Gastroesophageal sphincter (tissue), 4 donors: ENCODE measurements around the gene LRRFIP1. TPM values are rescaled to one million over a fixed set of nuclear protein-coding genes. Genes with fewer than 3 reads are reported as not detected.

ENCODE experiments used
- ATAC-seq: fragments of 150-250 bp; one replicate; pipeline ENCODE4 v1.9.1; 2016; ENCODE audit warnings: mild to moderate bottlenecking, moderate library complexity
- H3K27ac ChIP-seq, 4 donors: fragments of 200-600 bp; sonication (generic) in 3 of 4; 1 replicate in 3 of 4; 2 replicates in 1 of 4; pipeline ENCODE4 v1.5.1; 2016 to 2019
- H3K27me3 ChIP-seq: fragments of 200-600 bp; sonication (generic); one replicate; pipeline ENCODE4 v1.5.1; 2019
- H3K36me3 ChIP-seq, 2 donors: fragments of 200-600 bp; sonication (generic); one replicate each; pipeline ENCODE4 v1.5.1; 2019; ENCODE audit warnings: control low read depth in 1 of 2
- H3K4me1 ChIP-seq, 3 donors: fragments of 200-600 bp; sonication (generic); 1 replicate in 2 of 3; 2 replicates in 1 of 3; pipeline ENCODE4 v1.5.1; 2016 to 2019; ENCODE audit warnings: control low read depth in 2 of 3
- H3K4me3 ChIP-seq, 2 donors: fragments of 200-600 bp; sonication (generic); one replicate each; pipeline ENCODE4 v1.5.1; 2019; ENCODE audit warnings: mild to moderate bottlenecking in 1 of 2, moderate library complexity in 1 of 2
- H3K9me3 ChIP-seq, 3 donors: fragments of 200-600 bp; sonication (generic); one replicate each; pipeline ENCODE4 v1.5.1; 2017 to 2019; ENCODE audit warnings: control low read depth in 2 of 3
- EP300 ChIP-seq: sonication (generic); formaldehyde crosslinking; IDR thresholded peaks from one replicate; pipeline ENCODE4 v1.6.1; 2017; ENCODE audit warnings: antibody characterized with exemption, mild to moderate bottlenecking
- POLR2A ChIP-seq, 2 donors: fragments of 450-650 bp; IDR thresholded peaks; one replicate each; pipeline ENCODE4 v1.6.1; 2017; ENCODE audit warnings: antibody characterized with exemption in 2 of 2, mild to moderate bottlenecking in 2 of 2, moderate library complexity in 1 of 2
- POLR2AphosphoS5 ChIP-seq: sonication (generic); formaldehyde crosslinking; IDR thresholded peaks from one replicate; pipeline ENCODE4 v1.6.1; 2017; ENCODE audit warnings: antibody characterized with exemption
- WGBS, 2 donors: methylation state at CpG; one replicate each; pipeline ENCODE4 v1.1.5; 2018; ENCODE audit warnings: low coverage in 1 of 2; 5-methylcytosine and 5-hydroxymethylcytosine counted together
- total RNA-seq, 4 donors: library from RNA; depleted of rRNA; stranded (reverse); fragments of >200 nt; gene quantifications; one replicate each; pipeline ENCODE4 v1.1.0, GENCODE V29; 2016
- TF ChIP-seq, protein P1 (sequence below), 4 experiments: fragments of 200-600 bp in 2 of 4; fragments of 450-650 bp in 2 of 4; sonication (generic) in 1 of 4; IDR thresholded peaks; one replicate each; pipeline ENCODE4 v1.5.1; 2017 to 2019; ENCODE audit warnings: antibody characterized with exemption in 4 of 4, mild to moderate bottlenecking in 2 of 4, moderate library complexity in 2 of 4

Gene LRRFIP1
- total RNA-seq, 4 donors from 2014 or later = 164 to 225 (median 179) TPM

DNA sequence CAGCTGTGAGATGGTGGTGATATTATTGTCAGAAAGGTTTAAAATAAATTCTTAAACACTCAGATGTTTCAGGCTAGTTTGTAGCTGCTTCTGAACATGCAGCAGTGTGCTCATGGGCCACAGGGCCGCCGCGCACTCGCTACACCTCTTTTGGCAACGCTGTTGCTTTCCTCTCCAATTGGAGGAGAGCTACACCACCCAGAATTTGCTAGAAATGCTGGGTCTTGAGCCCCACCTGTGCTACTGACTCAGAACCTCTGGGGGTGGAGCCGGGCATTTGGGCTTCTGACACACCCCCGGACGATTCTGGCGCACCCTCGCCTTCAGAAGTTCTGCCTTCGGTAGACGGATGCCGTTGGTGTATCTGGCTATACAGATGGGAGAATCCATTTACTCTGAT is 15.7 kb downstream of the LRRFIP1 start:
- Histone ChIP-seq H3K9me3 (no peaks in the 10 kb centered on the region), H3K27me3 (no peaks in the 10 kb centered on the region), H3K4me1 (no peaks in the 10 kb centered on the region), H3K36me3 (peaks cover 0 to 20% of the 10 kb centered on the region in 2 donors), H3K27ac (no peak overlapping the region), H3K4me3 (no peak overlapping the region)
- WGBS, 2 donors = 89 to 100% methylated on average over 6 to 7 of the region's 13 CpGs
- TF ChIP-seq EP300 = no peak
- TF ChIP-seq POLR2A (IDR thresholded peaks at IDR 0.05) = no peak
- TF ChIP-seq, protein P1, sequence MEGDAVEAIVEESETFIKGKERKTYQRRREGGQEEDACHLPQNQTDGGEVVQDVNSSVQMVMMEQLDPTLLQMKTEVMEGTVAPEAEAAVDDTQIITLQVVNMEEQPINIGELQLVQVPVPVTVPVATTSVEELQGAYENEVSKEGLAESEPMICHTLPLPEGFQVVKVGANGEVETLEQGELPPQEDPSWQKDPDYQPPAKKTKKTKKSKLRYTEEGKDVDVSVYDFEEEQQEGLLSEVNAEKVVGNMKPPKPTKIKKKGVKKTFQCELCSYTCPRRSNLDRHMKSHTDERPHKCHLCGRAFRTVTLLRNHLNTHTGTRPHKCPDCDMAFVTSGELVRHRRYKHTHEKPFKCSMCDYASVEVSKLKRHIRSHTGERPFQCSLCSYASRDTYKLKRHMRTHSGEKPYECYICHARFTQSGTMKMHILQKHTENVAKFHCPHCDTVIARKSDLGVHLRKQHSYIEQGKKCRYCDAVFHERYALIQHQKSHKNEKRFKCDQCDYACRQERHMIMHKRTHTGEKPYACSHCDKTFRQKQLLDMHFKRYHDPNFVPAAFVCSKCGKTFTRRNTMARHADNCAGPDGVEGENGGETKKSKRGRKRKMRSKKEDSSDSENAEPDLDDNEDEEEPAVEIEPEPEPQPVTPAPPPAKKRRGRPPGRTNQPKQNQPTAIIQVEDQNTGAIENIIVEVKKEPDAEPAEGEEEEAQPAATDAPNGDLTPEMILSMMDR (IDR thresholded peaks at IDR 0.05) = no peak
- TF ChIP-seq POLR2AphosphoS5 = no peak
- no peak for ATAC-seq

DNA sequence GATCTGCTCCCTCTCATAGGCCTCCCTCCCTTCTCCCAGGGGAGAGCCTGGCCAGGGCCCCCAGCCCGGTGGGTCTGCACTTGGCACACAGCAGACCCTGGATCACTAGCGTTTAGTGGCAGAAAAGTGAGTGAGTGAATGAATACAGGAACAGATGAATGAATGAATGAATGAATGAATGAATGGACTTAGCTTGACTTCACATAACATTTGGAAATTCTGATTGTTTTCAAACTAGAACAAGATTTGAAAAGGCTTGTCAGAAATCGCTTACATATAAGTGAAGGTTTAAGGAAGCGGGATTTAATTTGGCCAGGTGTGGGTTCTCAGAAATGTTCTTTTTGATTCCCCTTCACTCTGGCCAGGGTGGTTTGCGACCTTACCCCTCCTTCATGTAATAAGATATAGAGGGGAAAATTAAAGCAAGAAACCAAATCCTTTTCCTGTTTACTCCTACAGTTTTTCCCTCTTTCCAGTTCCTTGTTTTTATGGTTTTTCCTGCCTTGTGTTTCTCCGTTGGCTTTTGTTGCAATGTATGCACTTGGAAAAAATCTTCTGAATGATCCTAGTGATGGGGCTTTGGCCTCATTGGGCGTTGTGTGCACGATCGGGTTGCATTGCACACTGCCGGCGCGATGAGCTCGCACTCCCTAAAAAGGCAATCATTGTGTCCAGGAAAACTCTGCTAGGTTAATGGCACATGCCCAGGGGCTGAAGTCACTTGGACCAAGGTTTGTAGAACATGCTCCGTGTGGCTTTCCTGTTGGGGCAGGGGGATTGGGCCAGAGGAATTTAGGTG is 16.4 kb downstream of the LRRFIP1 start:
- no peak overlapping the region for H3K4me3 ChIP-seq
- WGBS, 2 donors = 86 to 90% methylated on average over 7 to 9 of the region's 14 CpGs
- no peaks in the 10 kb centered on the region for H3K9me3 ChIP-seq
- H3K36me3 ChIP-seq = peaks cover 0 to 20% of the 10 kb centered on the region in 2 donors
- H3K4me1 ChIP-seq = no peaks in the 10 kb centered on the region
- H3K27ac ChIP-seq = no peak overlapping the region
- TF ChIP-seq POLR2AphosphoS5 = no peak
- TF ChIP-seq, protein P1 (IDR thresholded peaks at IDR 0.05) = no peak
- TF ChIP-seq POLR2A (IDR thresholded peaks at IDR 0.05) = no peak
- TF ChIP-seq EP300 = no peak
- no peaks in the 10 kb centered on the region for H3K27me3 ChIP-seq
- ATAC-seq = no peak

DNA sequence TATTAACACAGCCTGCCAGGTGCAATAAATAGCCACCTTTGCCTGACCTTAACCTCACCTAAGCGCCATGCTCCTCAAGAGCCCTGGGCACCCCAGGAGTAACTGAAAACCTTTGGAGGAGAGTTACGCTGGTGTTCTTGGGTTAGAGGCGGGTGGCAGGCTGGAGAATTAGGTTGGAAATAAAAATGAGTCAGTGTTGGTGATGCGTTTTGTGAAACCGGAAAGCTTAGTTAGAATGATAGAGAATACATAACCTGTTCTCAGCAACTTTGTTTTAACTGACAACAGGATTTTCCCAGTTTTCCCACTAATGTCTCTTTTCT is 17.0 kb downstream of the LRRFIP1 start:
- TF ChIP-seq EP300 (no peak), POLR2AphosphoS5 (no peak), POLR2A (IDR thresholded peaks at IDR 0.05) (no peak)
- TF ChIP-seq, protein P1 (IDR thresholded peaks at IDR 0.05) = no peak
- no peaks in the 10 kb centered on the region for H3K9me3 ChIP-seq
- no peaks in the 10 kb centered on the region for H3K27me3 ChIP-seq
- H3K36me3 ChIP-seq = peaks cover 0 to 20% of the 10 kb centered on the region in 2 donors
- H3K4me3 ChIP-seq = no peak overlapping the region
- WGBS, 2 donors = 92 to 100% methylated on average over 3 to 4 of the region's 5 CpGs
- H3K4me1 ChIP-seq = no peaks in the 10 kb centered on the region
- ATAC-seq = no peak
- no peak overlapping the region for H3K27ac ChIP-seq

DNA sequence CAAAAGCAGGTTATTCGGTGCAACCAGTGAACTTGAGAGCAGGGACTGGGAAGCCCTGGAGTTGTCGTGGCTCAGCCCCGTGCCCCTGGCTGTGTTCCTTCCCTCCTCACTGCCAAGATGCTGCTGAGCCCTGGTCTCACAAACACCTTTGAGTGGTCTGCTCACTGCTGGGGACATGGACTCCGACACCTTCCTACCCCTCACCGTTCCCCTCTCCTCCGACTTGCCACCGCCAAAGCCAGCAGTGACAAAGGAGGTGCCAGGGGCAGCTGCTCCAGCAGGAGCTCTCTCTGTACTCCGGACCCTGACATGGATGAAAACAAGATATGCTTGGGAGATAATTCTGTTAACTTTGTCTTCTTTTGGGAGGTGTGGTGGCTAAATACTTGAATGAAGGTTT is 17.9 kb downstream of the LRRFIP1 start:
- Histone ChIP-seq H3K4me3 (no peak overlapping the region), H3K27me3 (no peaks in the 10 kb centered on the region), H3K9me3 (no peaks in the 10 kb centered on the region), H3K36me3 (peaks cover 0 to 20% of the 10 kb centered on the region in 2 donors), H3K4me1 (peaks cover 0 to 3% (median 0%) of the 10 kb centered on the region in 3 donors), H3K27ac (no peak overlapping the region)
- 82 to 87% methylated on average over 2 to 5 of the region's 8 CpGs for WGBS, 2 donors
- ATAC-seq = no peak
- TF ChIP-seq POLR2A (IDR thresholded peaks at IDR 0.05) = no peak
- TF ChIP-seq EP300 = no peak

DNA sequence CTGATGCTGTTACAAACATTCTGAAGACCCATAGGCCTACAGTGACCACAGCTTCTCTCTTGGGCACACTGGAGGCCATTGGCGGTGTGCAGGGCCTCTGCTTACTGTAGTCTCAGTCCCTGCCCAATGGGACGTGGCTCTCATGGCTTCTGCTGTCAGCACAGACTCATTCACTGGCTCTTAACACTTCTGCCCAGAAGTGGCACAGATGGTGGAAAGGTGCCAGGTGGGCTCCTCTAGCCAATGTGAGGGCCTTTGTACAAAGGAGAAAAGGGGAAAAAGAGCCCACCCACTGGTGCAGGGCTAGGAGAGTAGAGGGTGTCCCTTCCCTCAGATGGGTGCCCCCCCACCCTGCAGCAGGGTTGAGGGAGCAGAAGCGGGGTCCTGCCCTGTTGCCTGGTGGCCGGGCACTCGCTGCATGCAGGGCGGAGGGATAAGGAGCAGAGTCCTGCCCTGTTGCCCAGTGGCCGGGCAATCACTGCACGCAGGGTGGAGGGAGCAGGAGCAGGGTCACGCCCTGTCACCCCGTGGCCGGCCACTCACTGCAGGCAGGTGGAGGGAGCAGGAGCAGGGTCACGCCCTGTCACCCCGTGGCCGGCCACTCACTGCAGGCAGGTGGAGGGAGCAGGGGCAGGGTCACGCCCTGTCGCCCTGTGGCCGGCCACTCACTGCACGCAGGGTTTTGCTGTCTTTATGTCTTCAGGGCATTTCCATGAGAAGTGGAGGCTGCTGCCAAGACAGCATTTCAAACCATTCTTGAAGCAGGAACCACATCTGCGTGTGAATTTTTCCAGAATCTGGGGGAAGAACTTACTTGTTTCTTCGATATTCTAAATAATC is 20.0 kb downstream of the LRRFIP1 start:
- Histone ChIP-seq H3K9me3 (no peaks in the 10 kb centered on the region), H3K36me3 (peaks cover 0 to 20% of the 10 kb centered on the region in 2 donors), H3K27me3 (no peaks in the 10 kb centered on the region), H3K27ac (no peak overlapping the region), H3K4me1 (peaks cover 0 to 5% (median 0%) of the 10 kb centered on the region in 3 donors), H3K4me3 (no peak overlapping the region)
- 90% methylated on average over 4 of the region's 20 CpGs for WGBS, 2 donors
- ATAC-seq = no peak
- TF ChIP-seq EP300 = no peak
- no peak for TF ChIP-seq POLR2A (IDR thresholded peaks at IDR 0.05)
- TF ChIP-seq POLR2AphosphoS5 = no peak
- TF ChIP-seq, protein P1 (IDR thresholded peaks at IDR 0.05) = no peak
